ENCODE results near the gene HOPX. TPM values are rescaled to one million over a fixed set of nuclear protein-coding genes. Genes with fewer than 3 reads are reported as not detected.

Gene HOPX
- total and polyA plus RNA-seq, 2 of the 8 experiments (the other 6 are each of a cell fraction or from before 2014, with no cell fraction given): not detected

DNA sequence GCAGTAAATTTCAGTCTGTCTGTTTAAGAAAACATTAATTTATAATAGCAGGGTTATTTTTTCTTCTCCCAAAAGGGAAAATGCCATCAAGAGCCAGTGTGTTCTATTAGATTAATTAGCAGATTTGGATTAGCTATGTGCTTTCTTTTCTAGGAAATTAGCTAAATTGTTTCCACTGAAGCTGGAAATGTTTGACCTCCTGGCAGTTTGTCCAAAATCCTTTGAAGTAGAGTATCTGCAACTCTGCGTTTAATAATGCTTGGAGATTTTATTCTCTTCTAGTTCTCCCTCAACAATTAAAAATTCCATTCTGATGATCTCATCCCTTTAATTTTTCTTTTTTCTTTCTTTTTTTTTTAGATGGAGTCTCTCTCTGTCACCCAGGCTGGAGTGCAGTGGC, 27.1 kb upstream of the HOPX start:
- Histone ChIP-seq H2AK5ac (ENCODE audit: low read depth, low read length) (no peak overlapping the region), H2BK20ac (ENCODE audit: low read length) (no peak overlapping the region), H2AFZ (ENCODE audit: low read length) (no peak overlapping the region), H3K4ac (replicated peaks; ENCODE audit: insufficient read length, low read depth, low read length) (no peak overlapping the region), H3K36me3 (ENCODE audit: control insufficient read depth in 2 of 4, insufficient read depth in 4 of 4, low read length in 3 of 4) (no peaks in the 10 kb centered on the region), H3K23me2 (ENCODE audit: low read depth, low read length) (no peaks in the 10 kb centered on the region), H3K4me3 (ENCODE audit: extremely low read depth in 1 of 4, insufficient read depth in 2 of 4, low read depth in 3 of 4, low read length in 4 of 4) (no peak overlapping the region), H3K18ac (ENCODE audit: extremely low read depth, low read length) (no peak overlapping the region), H3K79me1 (ENCODE audit: low read depth, low read length) (no peaks in the 10 kb centered on the region), H3K23ac (ENCODE audit: insufficient read length) (no peak overlapping the region), H3K27ac (ENCODE audit: low read depth, low read length) (no peak overlapping the region), H3K79me2 (ENCODE audit: control insufficient read depth in 1 of 2, insufficient read depth in 2 of 2, low read length in 2 of 2) (no peaks in the 10 kb centered on the region), H4K20me1 (replicated peaks in 1 of 2; ENCODE audit: control insufficient read depth in 1 of 2, insufficient read depth in 2 of 2, low read length in 2 of 2) (peaks cover 0 to 1% of the 10 kb centered on the region in 2 experiments), H3K14ac (ENCODE audit: insufficient read length) (no peak overlapping the region), H2BK15ac (ENCODE audit: low read length) (no peak overlapping the region), H4K8ac (ENCODE audit: extremely low read depth, insufficient read depth, low read length) (no peak overlapping the region), H3K4me2 (ENCODE audit: insufficient read depth in 1 of 2, low read depth in 2 of 2, low read length in 2 of 2) (no peak overlapping the region), H2BK5ac (ENCODE audit: low read depth, low read length) (no peak overlapping the region), H3K27me3 (replicated peaks in 1 of 4; ENCODE audit: control insufficient read depth in 3 of 4, extremely low read depth in 1 of 4, insufficient read depth in 3 of 4, low read length in 3 of 4) (no peaks in the 10 kb centered on the region), H3K56ac (replicated peaks; ENCODE audit: insufficient read length, low read depth, low read length) (no peak overlapping the region), H2BK120ac (replicated peaks; ENCODE audit: low read depth, low read length) (no peak overlapping the region), H3K9me3 (ENCODE audit: insufficient read depth in 2 of 2, low read depth in 1 of 2, low read length in 1 of 2) (peaks cover 8 to 10% of the 10 kb centered on the region in 2 experiments; a peak in 3 of 4 replicates), H4K91ac (replicated peaks; ENCODE audit: insufficient read length, low read length) (no peak overlapping the region), H3K9ac (replicated peaks in 1 of 4; ENCODE audit: extremely low read depth in 1 of 4, low read depth in 3 of 4, low read length in 3 of 4) (no peak overlapping the region), H3K4me1 (replicated peaks in 1 of 4; ENCODE audit: control insufficient read depth in 3 of 4, insufficient read depth in 4 of 4, low read length in 3 of 4) (no peaks in the 10 kb centered on the region), H4K5ac (ENCODE audit: insufficient read length, low read depth, low read length) (no peak overlapping the region), H2BK12ac (ENCODE audit: low read depth, low read length) (no peak overlapping the region)
- FAIRE-seq (no peak), DNase-seq (ENCODE audit: low read depth in 1 of 2, low spot score in 2 of 2) (no peak)
- POLR2A ChIA-PET (ENCODE audit: partially characterized antibody): no interaction called here
- CTCF ChIA-PET (ENCODE audit: partially characterized antibody): no interaction called here
- WGBS, 2 experiments (ENCODE audit: extremely low coverage in 1 of 2, insufficient coverage in 1 of 2, insufficient read length in 1 of 2, insufficient replicate concordance in 2 of 2, low coverage in 1 of 2, low lambda C conversion rate in 2 of 2, missing lambda C conversion rate in 1 of 2): 91% methylated on average over 1 of the region's 1 CpG; no CpG with 5 or more reads in 1 of the 2 experiments
- TF ChIP-seq, protein P1, sequence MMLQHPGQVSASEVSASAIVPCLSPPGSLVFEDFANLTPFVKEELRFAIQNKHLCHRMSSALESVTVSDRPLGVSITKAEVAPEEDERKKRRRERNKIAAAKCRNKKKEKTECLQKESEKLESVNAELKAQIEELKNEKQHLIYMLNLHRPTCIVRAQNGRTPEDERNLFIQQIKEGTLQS (IDR thresholded peaks at IDR 0.05; ENCODE audit: insufficient read depth, low read depth, low read length): no peak
- TF ChIP-seq SIN3A (conservative IDR thresholded peaks at IDR 0.05 in 1 of 2, IDR thresholded peaks at IDR 0.05 in 1 of 2; ENCODE audit: low read depth in 1 of 2, low read length in 2 of 2): no peak
- no peak for TF ChIP-seq TAF1 (IDR thresholded peaks at IDR 0.05; ENCODE audit: low read depth, low read length)

Measured in H1 (cell line).